NCI-H1930 (cell line): ENCODE data around the gene MPZL2.

ENCODE experiments used
- DNase-seq, 2 experiments: peaks; one replicate each; lab custom pipeline; 2025; lab: John Stamatoyannopoulos, UW

MPZL2 gene

DNA sequence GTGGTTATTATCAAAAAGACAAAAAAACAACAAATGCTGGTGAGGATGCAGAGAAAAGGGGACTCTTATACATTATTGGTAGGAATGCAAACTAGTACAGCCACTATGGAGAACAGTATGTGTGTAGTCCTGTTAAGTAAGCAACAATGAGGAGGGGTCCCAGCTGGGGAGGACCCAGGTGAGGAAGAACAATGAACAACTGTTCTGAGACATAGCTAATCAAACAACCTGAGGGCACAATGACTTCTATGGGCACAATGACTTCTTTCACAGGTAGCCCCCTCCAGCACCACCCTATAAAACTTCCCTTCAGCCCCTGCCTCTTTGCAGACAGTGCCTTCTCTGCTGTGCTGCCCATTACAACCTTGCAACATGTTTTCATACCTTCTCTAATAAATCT is 44.9 kb downstream of the MPZL2 start:
- no peak for DNase-seq

DNA sequence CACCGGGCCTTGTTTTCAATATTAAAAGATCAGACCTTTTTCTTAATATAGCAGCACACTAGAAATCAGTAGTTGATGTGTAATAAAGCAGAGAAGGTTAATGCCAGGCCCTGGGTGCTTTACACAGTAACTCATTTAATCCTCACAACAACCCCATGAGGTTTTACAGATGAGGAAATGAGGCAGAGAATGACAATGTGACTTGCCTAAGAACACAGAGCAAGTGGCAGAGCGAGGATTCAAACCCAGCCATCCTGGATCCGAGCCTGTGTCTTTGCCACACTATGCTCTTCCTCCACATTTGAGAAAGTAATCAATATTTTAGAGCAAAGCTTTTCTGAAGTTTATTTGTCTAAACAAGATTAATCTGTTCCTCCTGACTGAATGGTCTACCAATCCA is 46.5 kb downstream of the MPZL2 start:
- DNase-seq, result no peak

DNA sequence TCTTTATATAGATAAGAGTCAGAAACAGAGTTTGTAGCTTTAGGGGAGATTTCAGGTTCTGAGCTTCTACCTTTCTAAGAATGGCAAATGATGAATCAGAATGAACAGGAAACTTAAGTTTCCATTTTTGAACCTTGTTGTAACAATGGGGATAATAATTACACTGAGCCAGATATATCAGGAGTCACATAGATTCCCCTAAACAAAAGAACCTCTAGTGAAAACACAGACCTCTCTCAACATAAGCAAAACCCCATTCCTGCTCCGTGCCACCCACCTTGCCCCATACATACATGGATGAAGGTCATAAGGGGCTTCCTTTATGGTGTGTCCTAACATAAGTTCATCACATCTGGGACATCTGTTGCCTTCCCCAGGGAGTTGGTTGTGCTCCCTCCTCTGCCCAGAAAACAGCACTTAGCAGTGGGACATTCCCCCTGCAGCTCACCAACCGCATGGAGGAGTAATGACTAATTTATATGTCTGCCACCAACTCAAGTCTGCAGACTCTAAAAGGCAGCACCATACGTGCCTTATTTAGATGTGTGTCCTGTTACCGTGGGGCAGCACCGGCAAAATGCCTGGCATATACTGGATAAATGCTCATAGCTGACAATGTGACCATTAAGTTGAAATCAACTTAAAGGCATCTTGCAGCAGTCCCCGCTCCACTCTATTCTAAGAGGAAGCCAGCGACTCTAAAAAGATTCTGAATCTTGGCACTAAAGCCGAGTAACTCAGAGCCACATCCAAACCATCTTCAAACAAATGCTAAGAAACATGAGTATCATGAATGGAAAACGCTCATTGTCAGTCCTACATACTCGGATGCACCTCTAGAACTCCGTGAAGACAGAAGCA is 47.2 kb downstream of the MPZL2 start:
- DNase-seq, result no peak

DNA sequence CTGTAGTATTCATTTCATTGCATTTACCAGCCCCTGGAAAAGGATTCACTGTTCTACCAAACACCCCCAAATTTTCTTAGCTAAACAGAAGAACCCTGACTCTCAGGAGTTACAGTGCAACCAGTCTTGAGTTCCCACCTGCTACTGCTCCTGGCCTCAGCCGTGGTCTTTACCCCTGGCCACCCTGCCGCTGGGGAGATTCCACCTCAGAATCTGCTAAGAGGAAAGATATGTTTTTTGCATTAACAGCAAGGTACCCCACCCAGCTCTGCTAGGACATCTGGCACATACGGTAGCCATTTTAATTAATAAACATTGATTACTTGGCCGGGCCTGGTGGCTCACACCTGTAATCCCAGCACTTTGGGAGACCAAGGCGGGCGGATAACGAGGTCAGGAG is 48.3 kb downstream of the MPZL2 start:
- no peak for DNase-seq

DNA sequence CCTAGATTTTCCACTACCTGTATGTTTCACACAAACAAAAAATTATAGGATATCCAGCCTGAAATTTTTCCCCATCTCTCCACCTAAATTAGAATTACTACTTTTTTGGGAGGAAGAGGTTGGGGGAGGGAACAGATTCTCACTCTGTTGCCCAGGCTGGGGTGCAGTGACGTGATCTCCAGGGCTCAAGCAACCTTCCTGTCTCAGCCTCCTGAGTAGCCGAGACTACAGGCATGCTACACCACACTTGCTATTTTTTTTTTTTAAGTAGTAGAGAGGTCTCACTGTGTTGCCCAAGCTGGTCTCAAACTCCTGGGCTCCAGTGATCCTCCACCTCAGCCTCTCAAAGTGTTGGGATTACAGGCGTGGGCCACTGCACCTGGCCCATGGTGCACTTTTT is 48.8 kb downstream of the MPZL2 start:
- DNase-seq, result no peak

DNA sequence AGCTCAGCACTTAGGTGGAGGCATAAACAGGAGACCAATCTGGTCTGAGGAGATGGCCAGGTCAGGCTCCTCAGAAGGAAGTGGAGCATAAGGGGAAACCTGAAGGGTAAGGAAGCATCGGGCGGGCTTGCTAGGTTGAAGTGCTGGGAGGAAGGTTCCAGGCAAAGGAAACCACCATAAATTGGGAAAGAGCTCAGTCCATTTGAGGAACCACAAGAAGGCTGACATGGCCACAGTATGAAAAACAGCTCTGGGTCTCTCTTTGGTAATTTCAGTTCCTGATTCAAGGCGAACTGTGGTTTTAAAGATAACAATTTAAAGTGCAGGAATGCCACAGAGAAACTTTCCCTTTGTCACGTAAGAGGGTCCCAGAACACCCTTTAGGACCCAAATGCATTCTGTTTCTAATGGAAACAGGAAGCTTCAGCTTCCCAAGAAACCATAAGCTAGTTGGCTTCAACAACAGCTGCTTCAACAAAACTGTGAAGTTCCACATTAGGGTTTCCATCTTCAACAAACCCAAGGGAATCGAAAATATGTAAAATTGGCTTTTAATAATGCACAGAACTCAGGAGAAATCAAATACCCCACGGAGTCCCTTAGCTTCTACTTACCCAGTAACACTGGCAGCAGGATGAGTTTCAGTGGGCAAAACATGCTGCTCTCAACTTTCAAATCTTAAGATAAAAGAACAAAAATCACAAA is 49.7 kb downstream of the MPZL2 start:
- no peak for DNase-seq

DNA sequence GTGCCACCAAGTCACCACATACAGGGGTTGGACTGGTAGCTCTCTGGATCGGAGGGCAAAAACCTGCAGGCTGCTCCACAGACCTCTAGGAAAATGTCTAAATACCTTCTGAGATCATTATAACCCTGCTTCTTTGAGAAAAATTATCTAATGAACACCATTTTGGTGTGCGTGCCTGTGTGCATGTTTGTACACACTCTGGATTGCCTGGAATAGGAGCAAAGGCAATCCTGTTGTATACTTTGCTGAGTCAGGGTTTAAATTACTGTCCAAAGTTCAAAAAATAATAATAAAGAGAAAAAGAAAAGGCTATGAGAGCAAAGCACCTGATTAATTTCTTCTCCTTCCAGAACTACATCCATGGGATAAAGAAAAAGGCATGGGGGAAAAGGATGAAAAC is 50.3 kb downstream of the MPZL2 start:
- DNase-seq, result no peak

DNA sequence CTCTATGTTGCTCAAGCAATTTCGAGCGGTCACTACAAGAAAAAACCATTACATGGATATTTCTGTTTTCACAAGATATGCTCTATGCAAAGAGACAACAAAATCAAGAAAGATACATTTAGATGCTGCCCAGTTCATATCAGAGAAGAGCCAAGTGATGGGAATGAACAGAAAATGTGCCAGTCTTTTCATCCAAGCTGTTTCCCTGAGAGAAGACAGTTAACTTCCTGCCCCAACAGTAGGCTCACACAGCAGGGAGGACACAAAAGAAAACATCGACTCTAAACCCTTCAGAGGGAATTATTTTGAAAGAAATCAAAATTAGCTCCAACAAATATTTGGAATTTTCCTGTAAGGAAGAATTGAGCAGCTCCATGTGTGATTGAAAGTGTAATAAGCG is 50.9 kb downstream of the MPZL2 start:
- no peak for DNase-seq

DNA sequence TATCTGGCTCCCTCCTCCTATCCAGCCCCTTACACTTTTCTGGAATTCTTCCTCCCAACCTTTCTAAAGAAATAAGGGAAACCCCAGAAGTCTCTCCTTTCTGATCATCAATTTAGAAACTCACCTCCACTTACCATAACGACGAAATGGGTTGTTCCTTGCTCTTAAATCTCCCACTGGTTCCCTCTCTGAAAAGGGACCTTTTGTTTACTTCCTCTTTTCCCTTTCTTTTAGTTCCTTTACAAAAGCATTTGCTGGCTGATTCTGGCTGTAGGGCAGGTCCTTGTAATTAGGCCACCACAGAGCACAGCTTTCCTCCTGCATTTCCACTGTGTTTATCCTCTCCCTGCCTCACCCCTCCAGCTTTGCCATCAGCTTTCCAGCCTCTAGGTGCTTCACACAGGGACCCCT is 51.3 kb downstream of the MPZL2 start:
- no peak for DNase-seq

DNA sequence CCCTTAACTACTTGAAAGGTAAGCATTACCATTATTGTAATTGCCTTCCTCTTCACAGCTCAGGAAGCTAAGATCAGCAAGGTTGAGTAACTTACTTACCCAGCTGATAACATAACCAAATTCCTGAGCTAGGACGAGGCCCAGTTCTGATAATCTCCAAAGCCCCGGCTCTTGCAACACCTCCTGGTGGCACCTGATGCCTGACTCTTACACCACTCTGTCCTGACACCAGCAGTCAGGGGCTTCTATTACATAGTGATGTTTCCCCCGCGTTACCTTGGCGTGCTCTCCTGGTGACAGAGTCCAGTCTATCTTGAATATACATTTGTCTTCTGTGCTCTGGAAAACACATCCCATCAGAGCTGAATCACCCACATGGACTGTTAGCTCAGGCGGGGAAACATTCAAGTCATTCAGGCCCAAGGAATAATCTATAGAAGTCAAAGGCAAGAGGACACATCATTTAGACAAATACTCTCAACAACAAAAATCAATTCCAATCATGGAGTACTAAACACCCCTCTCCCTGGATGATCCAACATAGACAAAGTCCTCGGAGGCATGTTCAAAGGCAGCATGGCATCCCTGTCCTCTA is 51.9 kb downstream of the MPZL2 start:
- DNase-seq, result no peak

DNA sequence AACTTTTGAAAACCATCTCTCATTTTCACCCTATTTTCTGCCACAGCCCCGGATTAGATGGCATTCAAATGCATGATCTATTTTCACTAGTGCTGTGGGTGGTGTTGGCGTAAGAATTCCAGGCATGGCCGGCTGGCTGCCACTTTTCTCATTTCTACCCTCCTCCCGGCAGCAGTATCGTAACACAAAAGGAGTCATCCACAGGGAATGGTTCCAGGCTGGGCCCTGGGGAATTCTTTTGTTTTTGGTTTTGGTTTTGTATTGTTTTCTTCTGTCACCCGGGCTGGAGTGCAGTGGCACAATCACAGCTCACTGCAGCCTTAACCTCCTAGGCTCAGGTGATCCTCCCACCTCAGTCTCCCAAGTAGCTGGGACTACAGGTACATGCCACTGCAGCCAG is 53.1 kb downstream of the MPZL2 start:
- no peak for DNase-seq

DNA sequence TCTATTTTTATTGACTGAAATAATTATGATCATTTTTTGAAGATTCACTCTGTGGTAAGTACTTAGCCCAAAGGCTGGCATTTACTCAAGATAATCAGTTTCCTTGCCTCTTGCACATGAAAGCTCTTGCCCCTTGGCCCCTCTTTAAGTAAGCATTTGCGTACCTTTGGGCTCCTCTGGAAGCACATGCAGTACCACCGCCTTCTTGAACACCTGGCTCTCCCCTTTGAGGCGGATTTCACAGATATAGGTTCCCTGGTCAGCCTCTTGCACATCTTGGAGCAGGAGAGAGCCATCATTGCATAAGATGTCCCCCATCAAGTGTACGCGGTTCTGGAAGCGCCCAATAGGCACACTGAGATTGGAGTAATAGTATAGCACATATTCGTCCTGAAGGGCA is 53.8 kb downstream of the MPZL2 start:
- DNase-seq, result no peak

DNA sequence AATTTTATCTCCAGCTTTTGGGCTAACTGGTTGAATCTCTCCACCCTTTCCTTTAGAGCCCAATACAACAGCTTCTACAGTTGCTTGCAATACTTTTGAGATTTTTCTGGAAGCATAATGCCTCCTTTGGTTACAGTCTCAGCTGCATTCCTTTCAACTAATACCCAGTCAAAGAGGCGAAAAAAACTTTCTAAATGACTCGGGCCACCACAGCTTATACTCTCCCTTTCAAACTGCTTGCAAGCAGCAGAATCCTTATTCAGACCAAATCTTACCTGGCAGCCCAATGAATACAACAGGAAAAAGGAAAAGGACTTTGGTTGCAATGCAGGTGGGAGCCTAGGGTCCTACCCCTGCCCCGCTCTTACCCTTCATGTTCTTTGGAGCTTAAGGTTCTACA is 55.1 kb downstream of the MPZL2 start:
- no peak for DNase-seq

DNA sequence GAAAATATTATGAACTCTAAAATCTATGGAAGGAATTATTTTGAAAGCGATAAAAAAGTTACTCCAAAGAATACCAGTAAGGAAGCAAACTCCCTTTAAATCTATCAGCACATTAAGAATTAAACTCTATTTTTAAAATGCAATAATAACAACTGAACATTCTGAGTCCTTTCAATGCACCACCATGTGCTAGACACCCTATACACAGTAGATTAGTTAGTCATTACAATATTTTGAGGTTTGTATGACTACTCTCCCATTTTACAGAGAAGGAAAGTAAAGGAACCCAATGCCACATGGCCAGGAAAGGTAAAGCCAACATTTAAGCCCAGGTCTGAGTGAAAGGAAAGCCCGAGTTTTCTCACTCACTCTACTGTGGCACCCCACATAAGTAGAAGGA is 57.0 kb downstream of the MPZL2 start:
- DNase-seq, result no peak

DNA sequence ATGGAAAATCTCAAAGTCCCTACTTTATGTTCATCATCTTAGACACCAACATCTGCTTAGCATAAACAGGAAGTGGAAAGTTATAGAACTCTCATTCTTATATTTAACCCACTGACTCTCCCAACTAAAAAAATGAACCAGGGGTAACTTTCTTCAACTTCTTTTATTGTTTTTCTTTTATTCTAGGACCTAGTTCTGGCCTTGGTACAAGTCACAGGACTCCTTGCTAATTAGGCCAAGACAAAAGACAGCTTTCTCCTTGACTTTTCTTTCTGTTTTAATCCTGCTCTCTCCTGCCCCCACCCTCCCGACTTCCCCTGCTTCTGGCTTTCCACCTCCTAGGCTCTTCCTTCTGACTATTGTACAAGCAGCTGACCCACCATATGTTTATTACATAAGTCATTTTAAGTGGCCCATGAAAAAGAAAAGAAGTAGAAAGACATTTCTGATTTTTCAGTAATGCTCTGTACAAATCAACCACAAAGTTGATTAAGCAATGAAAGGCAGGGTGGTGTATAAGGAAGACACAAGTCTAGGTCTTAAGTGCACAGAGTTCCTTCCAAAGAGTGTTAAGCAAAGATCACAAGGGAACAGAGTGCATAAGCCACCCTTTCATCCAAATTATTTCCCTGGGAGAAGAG is 57.6 kb downstream of the MPZL2 start:
- no peak for DNase-seq

DNA sequence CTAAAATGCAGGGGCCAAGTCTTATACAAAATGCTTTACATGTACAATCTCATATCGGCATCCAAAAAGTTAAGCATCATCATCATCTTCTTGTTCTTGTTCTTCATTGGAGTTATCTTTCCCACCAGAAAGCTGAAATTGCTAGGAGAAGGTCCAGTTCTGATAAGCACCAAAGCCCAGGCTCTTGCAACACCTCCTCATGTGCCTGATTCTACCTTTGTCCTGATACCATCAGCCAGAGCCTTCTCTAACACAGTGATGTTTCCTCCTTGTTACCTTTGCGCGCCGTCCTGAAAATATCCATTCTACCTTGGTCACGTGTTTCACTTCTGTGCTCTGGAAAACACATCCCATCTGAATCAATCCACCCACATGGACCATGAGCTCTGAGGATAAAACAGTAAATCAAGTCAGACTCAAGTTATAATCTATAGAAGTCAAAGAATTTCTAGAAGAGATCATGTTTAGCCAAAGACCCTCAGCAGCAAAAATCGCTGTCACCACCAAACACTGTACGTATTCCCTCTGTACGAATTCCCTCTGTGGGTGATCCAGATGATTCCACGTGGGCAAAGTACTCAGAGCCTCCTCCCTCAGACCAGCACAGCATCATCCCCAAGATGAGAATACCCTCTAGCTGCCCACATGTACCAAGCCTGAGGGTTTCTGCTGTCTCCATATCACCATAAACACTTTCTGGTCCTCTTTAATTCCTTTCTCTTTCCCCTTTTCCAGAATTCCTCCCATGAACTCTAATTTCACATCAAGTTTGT is 58.3 kb downstream of the MPZL2 start:
- no peak for DNase-seq
